K562 (cell line): Measurements from ENCODE around the gene SIGLEC5. TPM values are rescaled to one million over a fixed set of nuclear protein-coding genes. Genes with fewer than 3 reads are reported as not detected.

ENCODE experiments used
- CHAMP1 ChIP-seq: fragments of 450-650 bp; IDR thresholded peaks from 2 replicates; pipeline ENCODE4 v1.6.1; 2016; ENCODE audit warnings: mild to moderate bottlenecking
- DEAF1 ChIP-seq: fragments of 450-650 bp; formaldehyde crosslinking; IDR thresholded peaks from 2 replicates; pipeline ENCODE4 v1.4.0; 2020; ENCODE audit warnings: mild to moderate bottlenecking, moderate library complexity
- GATA2 ChIP-seq: sonication (generic); formaldehyde crosslinking; IDR thresholded peaks from 2 replicates; pipeline ENCODE4 v1.4.0; 2020; ENCODE audit warnings: mild to moderate bottlenecking, missing genetic modification reagents
- JUND ChIP-seq, 2 experiments: IDR thresholded peaks; 2 replicates in 1 of 2; 3 replicates in 1 of 2; pipeline ENCODE4 v1.6.1; 2011; ENCODE audit warnings: borderline replicate concordance in 2 of 2, low read depth in 2 of 2, low read length in 2 of 2, improper control_type of control experiment in 1 of 2, missing biosample characterization in 1 of 2, missing genetic modification characterization in 1 of 2, missing genetic modification reagents in 1 of 2
- MXI1 ChIP-seq: IDR thresholded peaks from 2 replicates; pipeline ENCODE4 v1.6.1; 2011; ENCODE audit warnings: low read depth, mild to moderate bottlenecking, improper control_type of control experiment, low read length
- PHTF2 ChIP-seq: fragments of 250-450 bp; sonication (Bioruptor Pico); IDR thresholded peaks from 2 replicates; pipeline ENCODE4 v1.5.0; 2021; ENCODE audit warnings: mild to moderate bottlenecking
- RERE ChIP-seq: sonication (generic); formaldehyde crosslinking; IDR thresholded peaks from 2 replicates; pipeline ENCODE4 v1.8.0; 2023; ENCODE audit warnings: missing genetic modification reagents, mild to moderate bottlenecking, borderline replicate concordance
- YY1 ChIP-seq, 3 experiments: IDR thresholded peaks; 2 replicates each; pipeline ENCODE4 v1.6.1; 2011; ENCODE audit warnings: low read length in 2 of 3, mild to moderate bottlenecking in 2 of 3, moderate library complexity in 2 of 3, borderline replicate concordance in 1 of 3, control low read depth in 1 of 3, low read depth in 1 of 3; ENCODE audit not compliant: insufficient read depth in 3 of 3, insufficient replicate concordance in 2 of 3, control insufficient read depth in 1 of 3, insufficient read length in 1 of 3; ENCODE audit errors: extremely low read depth in 1 of 3
- ZFP91 ChIP-seq: sonication (generic); formaldehyde crosslinking; IDR thresholded peaks from 2 replicates; pipeline ENCODE4 v1.8.0; 2022; ENCODE audit warnings: mild to moderate bottlenecking, missing genetic modification reagents
- ZNF583 ChIP-seq: fragments of 250-450 bp; sonication (Bioruptor Pico); IDR thresholded peaks from 2 replicates; pipeline ENCODE4 v1.4.0; 2020
- ZNF668 ChIP-seq: fragments of 250-450 bp; sonication (Bioruptor Pico); IDR thresholded peaks from 2 replicates; pipeline ENCODE4 v1.8.0; 2022; ENCODE audit warnings: mild to moderate bottlenecking, inconsistent platforms
- ZNF830 ChIP-seq: fragments of 250-450 bp; sonication (Bioruptor Pico); IDR thresholded peaks from 2 replicates; pipeline ENCODE4 v1.5.0; 2021; ENCODE audit warnings: mild to moderate bottlenecking
- polyA plus RNA-seq, 8 experiments: library from polyadenylated mRNA; depleted of rRNA in 4 of 8; stranded (reverse) in 5 of 8; unstranded in 3 of 8; fragments of >200 nt; fragmentation: Nextera tagmentation in 2 of 8; fragmentation: Illumina TruSeq in 1 of 8; extraction: Ambion mirVana in 2 of 8; extraction: Trizol in 1 of 8; gene quantifications; 2 replicates each; pipeline versions ENCODE4 v1.2.1 to v1.2.3, GENCODE V29; 2011 to 2014; ENCODE audit warnings: inconsistent platforms in 1 of 8, missing spikeins in 1 of 8
- total RNA-seq, 7 experiments: library from RNA; depleted of rRNA in 6 of 7; stranded (reverse); fragments of >200 nt in 6 of 7; fragmentation: Illumina TruSeq in 2 of 7; extraction: Trizol in 2 of 7; gene quantifications; 2 replicates each; pipeline versions ENCODE4 v1.2.1 to v1.2.3, GENCODE V29; 2011 to 2021; ENCODE audit warnings: low replicate concordance in 1 of 7

SIGLEC5 gene
- total and polyA plus RNA-seq, 9 of the 15 experiments (the other 6 are each of a cell fraction or from before 2014, with no cell fraction given): 0.14 TPM; not detected in 8

- peak; percentile 98 for TF ChIP-seq CHAMP1
- peak; percentile 65 for TF ChIP-seq DEAF1
- TF ChIP-seq GATA2: no peak
- 0 out of 2 replicates have a peak, but pooled peaks have one; percentile 61 for TF ChIP-seq JUND (IDR thresholded peaks at IDR 0.05; ENCODE audit: borderline replicate concordance, low read depth, low read length)
- peak; percentile 63; the same call in 1 of the 3 replicates for TF ChIP-seq JUND (tag; IDR thresholded peaks at IDR 0.05; ENCODE audit: borderline replicate concordance, low read depth, low read length)
- peak in 1 of 3 experiments; percentile 74 for TF ChIP-seq YY1 (IDR thresholded peaks at IDR 0.05; ENCODE audit: borderline replicate concordance in 1 of 3, control insufficient read depth in 1 of 3, extremely low read depth in 1 of 3, insufficient read depth in 3 of 3, insufficient read length in 1 of 3, insufficient replicate concordance in 2 of 3, low read depth in 1 of 3, low read length in 2 of 3)
- TF ChIP-seq MXI1: peak; percentile 80
- TF ChIP-seq ZFP91 (CRISPR knock-in tag): 0 out of 2 replicates have a peak, but pooled peaks have one; percentile 50
- TF ChIP-seq ZNF830 (CRISPR knock-in tag): no peak
- no peak for TF ChIP-seq PHTF2 (CRISPR knock-in tag)
- TF ChIP-seq RERE (CRISPR knock-in tag): 0 out of 2 replicates have a peak, but pooled peaks have one; percentile 70
- 0 out of 2 replicates have a peak, but pooled peaks have one; percentile 32 for TF ChIP-seq ZNF583 (CRISPR knock-in tag)
- TF ChIP-seq ZNF668: peak; percentile 66
Measured at GRCh38 chr19:51607920-51608562, 22.2 kb downstream of the SIGLEC5 start (continued).
